Measurements from ENCODE around the gene POU6F2. TPM values are rescaled to one million over a fixed set of nuclear protein-coding genes. Genes with fewer than 3 reads are reported as not detected.

Gene POU6F2
- total RNA-seq, 2 donors from 2014 or later = 0.16 to 0.22 TPM

DNA sequence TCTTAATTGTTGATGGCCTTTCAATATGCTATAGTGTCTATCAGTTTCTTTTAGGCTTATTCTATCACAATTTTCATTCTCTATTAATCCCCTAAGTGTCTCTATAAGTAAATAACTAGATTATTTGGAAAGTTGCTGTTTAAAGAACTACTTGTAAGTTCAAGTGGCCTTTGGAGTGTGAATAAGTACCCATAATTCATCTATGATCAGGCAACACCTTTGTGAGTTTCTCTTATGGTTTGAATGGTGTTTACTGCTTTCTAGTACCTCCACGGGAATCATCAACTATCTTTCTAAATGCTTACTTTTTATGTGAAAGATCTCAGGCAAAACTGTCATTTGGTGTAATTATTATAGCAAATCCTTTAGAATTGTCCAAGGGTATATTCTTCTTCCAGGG, 166.7 kb downstream of the POU6F2 start:
- no peak overlapping the region for H3K4me3 Mint-ChIP-seq
- no peak for ATAC-seq (replicated peaks)
- no peaks in the 10 kb centered on the region for H3K4me1 Mint-ChIP-seq
- no peaks in the 10 kb centered on the region for H3K9me3 Mint-ChIP-seq
- peaks cover 4% of the 10 kb centered on the region for H3K27me3 Mint-ChIP-seq
- H3K27ac Mint-ChIP-seq = no peak overlapping the region
- H3K36me3 Mint-ChIP-seq (ENCODE audit: low read depth) = no peaks in the 10 kb centered on the region

DNA sequence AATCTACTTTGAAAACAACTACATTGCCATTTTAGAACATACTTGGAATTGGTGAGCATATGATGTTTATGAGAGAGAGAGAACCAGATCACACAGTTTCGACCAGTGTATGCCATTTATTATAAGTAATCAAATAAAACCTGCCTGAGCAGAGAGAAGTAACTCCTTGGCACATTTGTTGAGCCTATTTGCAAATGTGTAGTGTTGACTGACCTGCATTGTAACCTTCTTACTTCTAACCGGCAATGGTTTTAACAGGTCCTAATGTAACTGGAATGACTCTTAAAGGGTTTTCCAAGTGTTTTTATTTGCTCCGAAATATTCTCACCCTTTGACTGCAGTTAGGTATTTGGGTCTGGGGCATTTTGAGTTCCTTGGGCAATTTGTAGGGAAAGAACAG, 167.6 kb downstream of the POU6F2 start:
- Mint-ChIP-seq H3K36me3 (ENCODE audit: low read depth) (no peaks in the 10 kb centered on the region), H3K9me3 (no peaks in the 10 kb centered on the region), H3K4me1 (no peaks in the 10 kb centered on the region), H3K4me3 (no peak overlapping the region), H3K27me3 (peaks cover 4% of the 10 kb centered on the region), H3K27ac (no peak overlapping the region)
- ATAC-seq (replicated peaks) = no peak

DNA sequence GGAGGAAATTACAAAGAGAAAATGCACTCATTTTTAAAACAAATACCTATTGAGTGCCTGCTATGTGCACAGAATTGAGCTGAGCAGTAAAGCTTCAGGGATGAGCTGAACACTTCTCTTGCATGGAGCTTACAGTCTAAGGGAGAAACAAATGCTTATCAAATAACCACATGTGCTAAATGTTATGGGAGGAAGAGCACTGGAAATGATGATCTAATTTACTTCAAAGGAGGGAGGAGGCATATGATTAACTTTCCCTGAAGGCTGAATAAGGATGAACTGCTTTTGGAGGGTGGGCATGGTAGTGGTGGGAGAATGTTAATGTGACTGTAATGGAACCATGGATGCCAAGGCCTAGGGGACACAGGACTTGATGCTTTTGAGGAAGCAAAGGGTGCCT, 168.2 kb downstream of the POU6F2 start:
- peaks cover 4% of the 10 kb centered on the region for H3K27me3 Mint-ChIP-seq
- no peak for ATAC-seq (replicated peaks)

GRCh38 chr7:39152701-39153100, 175.0 kb downstream of the POU6F2 start:
- no peak for ATAC-seq (replicated peaks)
- Mint-ChIP-seq H3K27ac (no peak overlapping the region), H3K27me3 (peaks cover 13% of the 10 kb centered on the region), H3K36me3 (ENCODE audit: low read depth) (no peaks in the 10 kb centered on the region), H3K4me1 (no peaks in the 10 kb centered on the region), H3K4me3 (no peak overlapping the region), H3K9me3 (no peaks in the 10 kb centered on the region)

More for the DNA sequence above, 168.2 kb downstream of the POU6F2 start:
- no peaks in the 10 kb centered on the region for H3K9me3 Mint-ChIP-seq
- H3K4me3 Mint-ChIP-seq = no peak overlapping the region
- H3K4me1 Mint-ChIP-seq = no peaks in the 10 kb centered on the region
- no peaks in the 10 kb centered on the region for H3K36me3 Mint-ChIP-seq (ENCODE audit: low read depth)
- H3K27ac Mint-ChIP-seq = no peak overlapping the region

- Mint-ChIP-seq H3K4me1 (no peaks in the 10 kb centered on the region), H3K27ac (no peak overlapping the region), H3K36me3 (ENCODE audit: low read depth) (no peaks in the 10 kb centered on the region), H3K4me3 (no peak overlapping the region), H3K27me3 (peaks cover 13% of the 10 kb centered on the region), H3K9me3 (no peaks in the 10 kb centered on the region)
- ATAC-seq (replicated peaks) = no peak
These were observed 175.4 kb downstream of the POU6F2 start for GRCh38 chr7:39153113-39153512.

- peaks cover 13% of the 10 kb centered on the region for H3K27me3 Mint-ChIP-seq
- no peaks in the 10 kb centered on the region for H3K9me3 Mint-ChIP-seq
- no peaks in the 10 kb centered on the region for H3K36me3 Mint-ChIP-seq (ENCODE audit: low read depth)
- ATAC-seq (replicated peaks) = no peak
- H3K4me1 Mint-ChIP-seq = no peaks in the 10 kb centered on the region
- H3K27ac Mint-ChIP-seq = no peak overlapping the region
- H3K4me3 Mint-ChIP-seq = no peak overlapping the region
These were observed 175.9 kb downstream of the POU6F2 start for GRCh38 chr7:39153647-39154046.

GRCh38 chr7:39154815-39155214, 177.1 kb downstream of the POU6F2 start:
- Mint-ChIP-seq H3K27ac (no peak overlapping the region), H3K9me3 (no peaks in the 10 kb centered on the region), H3K36me3 (ENCODE audit: low read depth) (no peaks in the 10 kb centered on the region), H3K27me3 (peaks cover 13% of the 10 kb centered on the region), H3K4me3 (no peak overlapping the region), H3K4me1 (no peaks in the 10 kb centered on the region)
- ATAC-seq (replicated peaks) = no peak

GRCh38 chr7:39158367-39158766, 180.7 kb downstream of the POU6F2 start:
- H3K4me3 Mint-ChIP-seq = no peak overlapping the region
- no peak overlapping the region for H3K27ac Mint-ChIP-seq
- no peak for ATAC-seq (replicated peaks)
- H3K36me3 Mint-ChIP-seq (ENCODE audit: low read depth) = no peaks in the 10 kb centered on the region
- H3K9me3 Mint-ChIP-seq = no peaks in the 10 kb centered on the region
- H3K4me1 Mint-ChIP-seq = no peaks in the 10 kb centered on the region
- H3K27me3 Mint-ChIP-seq = peaks cover 13% of the 10 kb centered on the region

DNA sequence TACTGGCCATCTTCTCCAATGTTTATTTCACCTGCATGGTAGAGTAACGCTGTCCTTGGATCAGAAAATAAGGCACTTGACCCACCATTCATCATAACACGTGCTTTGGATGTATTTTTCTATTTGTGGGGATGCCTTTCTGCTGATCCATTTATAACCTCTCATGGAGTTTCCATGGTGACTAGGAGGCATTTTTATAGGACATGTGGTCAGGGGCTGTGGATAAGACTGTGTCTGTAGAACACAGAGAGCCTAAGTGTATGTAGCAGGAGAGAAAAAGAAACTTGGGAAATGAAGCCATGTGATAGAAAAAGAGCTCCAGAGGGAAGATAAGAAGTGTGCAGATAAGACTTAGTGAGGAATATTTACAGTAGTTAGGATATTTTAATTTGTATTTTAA, 184.2 kb downstream of the POU6F2 start:
- no peaks in the 10 kb centered on the region for H3K36me3 Mint-ChIP-seq (ENCODE audit: low read depth)
- H3K4me3 Mint-ChIP-seq = no peak overlapping the region
- H3K9me3 Mint-ChIP-seq = no peaks in the 10 kb centered on the region
- no peaks in the 10 kb centered on the region for H3K4me1 Mint-ChIP-seq
- no peak for ATAC-seq (replicated peaks)
- H3K27me3 Mint-ChIP-seq = no peaks in the 10 kb centered on the region
- no peak overlapping the region for H3K27ac Mint-ChIP-seq

DNA sequence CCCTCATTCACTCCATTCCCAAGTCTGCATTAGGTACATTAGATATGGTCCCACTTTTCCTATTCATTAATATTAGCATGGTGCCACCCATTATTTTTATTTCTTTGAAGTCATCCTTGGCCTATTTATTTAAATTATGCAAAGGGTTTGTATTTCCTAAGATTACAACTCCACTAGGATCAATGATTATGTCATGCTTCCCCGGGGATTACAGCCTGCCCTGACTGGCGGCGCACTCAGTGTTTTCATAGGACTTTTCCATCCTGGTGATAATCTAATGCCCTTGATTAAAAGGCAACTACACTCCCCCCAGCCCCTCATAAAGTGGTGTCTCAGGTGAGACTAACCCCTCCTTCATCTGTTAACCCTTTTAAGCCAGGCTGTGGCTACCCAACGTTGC, 187.2 kb downstream of the POU6F2 start:
- no peak overlapping the region for H3K27ac Mint-ChIP-seq
- no peak for ATAC-seq (replicated peaks)
- H3K36me3 Mint-ChIP-seq (ENCODE audit: low read depth) = no peaks in the 10 kb centered on the region
- no peaks in the 10 kb centered on the region for H3K9me3 Mint-ChIP-seq
- no peaks in the 10 kb centered on the region for H3K4me1 Mint-ChIP-seq
- H3K27me3 Mint-ChIP-seq = no peaks in the 10 kb centered on the region
- no peak overlapping the region for H3K4me3 Mint-ChIP-seq

DNA sequence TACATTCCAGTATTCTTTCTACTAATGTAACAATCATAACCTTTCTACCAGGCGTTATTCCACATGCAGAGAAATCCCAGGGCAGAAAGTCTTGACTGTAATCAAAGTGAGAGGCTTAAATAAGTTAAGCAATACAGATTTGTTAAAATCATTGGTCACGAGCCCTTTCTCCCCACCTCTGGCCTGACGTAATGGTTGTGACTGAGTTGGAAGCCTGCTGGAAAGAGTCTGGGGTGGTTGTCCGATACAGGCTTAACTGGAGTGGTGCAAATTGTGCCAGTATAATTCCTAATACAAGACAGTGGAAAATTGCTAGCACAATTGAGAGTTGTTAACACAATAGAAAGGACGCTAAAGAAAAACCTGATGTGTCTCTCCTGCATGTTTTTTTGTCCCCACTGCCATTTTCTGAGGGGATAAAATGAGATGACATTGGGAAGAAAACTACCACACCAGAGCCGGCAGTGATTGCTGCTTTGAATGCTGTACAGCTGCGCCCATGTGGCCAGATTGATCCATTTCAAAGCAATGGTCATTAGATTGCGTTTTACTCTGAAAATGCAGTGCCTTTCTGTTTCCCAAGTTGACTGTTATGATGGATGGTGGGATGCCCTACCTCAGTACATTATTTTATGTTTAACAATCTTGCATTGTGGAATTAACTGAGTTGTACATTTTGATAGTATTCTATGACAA, 190.8 kb downstream of the POU6F2 start:
- Mint-ChIP-seq H3K4me1 (no peaks in the 10 kb centered on the region), H3K27ac (no peak overlapping the region), H3K27me3 (no peaks in the 10 kb centered on the region), H3K9me3 (no peaks in the 10 kb centered on the region), H3K36me3 (ENCODE audit: low read depth) (no peaks in the 10 kb centered on the region), H3K4me3 (no peak overlapping the region)
- no peak for ATAC-seq (replicated peaks)

- ATAC-seq (replicated peaks) = no peak
- Mint-ChIP-seq H3K9me3 (no peaks in the 10 kb centered on the region), H3K4me1 (no peaks in the 10 kb centered on the region), H3K27me3 (no peaks in the 10 kb centered on the region), H3K27ac (no peak overlapping the region), H3K36me3 (ENCODE audit: low read depth) (no peaks in the 10 kb centered on the region), H3K4me3 (no peak overlapping the region)
These were observed 194.4 kb downstream of the POU6F2 start for GRCh38 chr7:39172137-39172536.

DNA sequence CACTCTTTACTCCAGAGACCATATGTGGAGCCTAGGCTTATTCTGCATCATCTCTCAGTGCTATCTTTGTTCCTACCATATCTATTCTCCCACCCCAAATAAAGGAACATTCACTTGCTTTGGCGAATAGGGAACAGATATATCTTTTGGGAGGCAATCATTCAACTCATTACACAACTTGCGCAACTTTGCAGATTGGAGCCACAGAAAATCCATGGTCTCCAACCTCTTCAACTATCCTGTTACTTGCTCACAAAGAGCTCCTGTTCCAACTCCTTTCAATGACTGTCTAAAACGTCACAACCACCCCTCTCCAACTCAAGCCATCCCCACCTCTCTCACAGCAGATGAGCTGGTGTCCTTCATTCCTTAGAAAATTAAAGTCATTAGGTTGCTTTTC, 203.7 kb downstream of the POU6F2 start:
- Mint-ChIP-seq H3K4me1 (no peaks in the 10 kb centered on the region), H3K4me3 (no peak overlapping the region), H3K9me3 (no peaks in the 10 kb centered on the region), H3K27ac (no peak overlapping the region), H3K27me3 (no peaks in the 10 kb centered on the region), H3K36me3 (ENCODE audit: low read depth) (no peaks in the 10 kb centered on the region)
- ATAC-seq (replicated peaks) = no peak

- no peak overlapping the region for H3K27ac Mint-ChIP-seq
- H3K27me3 Mint-ChIP-seq = no peaks in the 10 kb centered on the region
- no peak overlapping the region for H3K4me3 Mint-ChIP-seq
- ATAC-seq (replicated peaks) = no peak
- no peaks in the 10 kb centered on the region for H3K9me3 Mint-ChIP-seq
- H3K36me3 Mint-ChIP-seq (ENCODE audit: low read depth) = no peaks in the 10 kb centered on the region
- no peaks in the 10 kb centered on the region for H3K4me1 Mint-ChIP-seq
These were observed 206.1 kb downstream of the POU6F2 start for GRCh38 chr7:39183796-39184195.

DNA sequence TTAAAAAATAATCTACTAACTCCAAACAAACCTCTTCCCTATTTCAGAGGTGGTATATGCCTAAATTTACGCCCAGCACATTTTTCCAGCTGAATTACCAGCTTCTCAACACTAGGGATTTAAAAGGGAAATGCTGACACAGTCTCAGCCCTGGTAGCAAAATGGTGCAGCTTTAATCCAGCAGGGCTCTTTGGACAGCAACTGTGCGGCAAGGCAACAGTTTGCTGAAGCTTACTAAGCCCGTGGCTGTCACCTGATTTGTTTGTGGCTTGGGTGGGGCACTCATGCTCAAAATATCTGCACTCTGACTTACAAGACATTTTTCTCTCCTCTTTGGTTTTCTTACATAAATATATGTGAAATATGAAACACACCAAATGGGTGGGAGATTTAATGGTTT, 206.7 kb downstream of the POU6F2 start:
- Mint-ChIP-seq H3K27me3 (no peaks in the 10 kb centered on the region), H3K27ac (no peak overlapping the region), H3K4me3 (no peak overlapping the region), H3K9me3 (no peaks in the 10 kb centered on the region), H3K4me1 (no peaks in the 10 kb centered on the region), H3K36me3 (ENCODE audit: low read depth) (no peaks in the 10 kb centered on the region)
- no peak for ATAC-seq (replicated peaks)

GRCh38 chr7:39186131-39186530, 208.4 kb downstream of the POU6F2 start:
- H3K36me3 Mint-ChIP-seq (ENCODE audit: low read depth) = no peaks in the 10 kb centered on the region

More at GRCh38 chr7:39186131-39186530, 208.4 kb downstream of the POU6F2 start:
- Mint-ChIP-seq H3K27me3 (no peaks in the 10 kb centered on the region), H3K9me3 (no peaks in the 10 kb centered on the region), H3K27ac (no peak overlapping the region), H3K4me1 (no peaks in the 10 kb centered on the region), H3K4me3 (no peak overlapping the region)
- no peak for ATAC-seq (replicated peaks)
